ENCODE data around the gene CSDE1. TPM values are rescaled to one million over a fixed set of nuclear protein-coding genes. Genes with fewer than 3 reads are reported as not detected.

CSDE1 gene
- total and polyA plus RNA-seq, 5 experiments from 2014 or later: 354 to 610 (median 411) TPM

DNA sequence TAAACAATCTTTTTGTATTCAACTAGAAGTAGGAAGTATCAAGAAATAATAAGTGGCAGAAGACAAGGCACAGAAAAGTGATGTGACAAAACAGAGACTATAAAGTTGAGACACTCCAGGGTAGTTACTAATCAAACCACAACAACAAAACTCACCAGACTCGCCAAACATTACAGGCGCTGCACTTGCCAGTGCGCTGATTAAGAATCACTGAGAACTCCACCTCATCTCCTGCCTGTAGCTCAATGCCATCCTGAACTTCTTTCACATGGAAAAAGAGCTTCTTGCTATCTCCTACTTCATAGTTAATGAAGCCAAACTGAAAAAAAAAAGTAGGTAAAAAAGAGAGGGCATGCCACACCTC is 38.4 kb downstream of the CSDE1 start:
- DNase-seq (no peak), ATAC-seq (no peak)
- Mint-ChIP-seq H3K4me3 (no peak overlapping the region), H3K4me1 (peaks cover 11 to 22% (median 19%) of the 10 kb centered on the region in 4 donors), H3K27me3 (no peaks in the 10 kb centered on the region), H3K27ac (peak overlapping the region in 4 of 10 donors; percentile 33 to 54 (median 42)), H3K9me3 (no peaks in the 10 kb centered on the region), H3K36me3 (peaks cover 6 to 73% (median 23%) of the 10 kb centered on the region in 3 donors)
- POLR2A ChIA-PET: interaction anchor here (0.8 to 1.1 kb wide), 2 partner anchors 9 to 61 kb away, joined by 3 to 4 read pairs; partner anchors contain the start of gene SIKE1

DNA sequence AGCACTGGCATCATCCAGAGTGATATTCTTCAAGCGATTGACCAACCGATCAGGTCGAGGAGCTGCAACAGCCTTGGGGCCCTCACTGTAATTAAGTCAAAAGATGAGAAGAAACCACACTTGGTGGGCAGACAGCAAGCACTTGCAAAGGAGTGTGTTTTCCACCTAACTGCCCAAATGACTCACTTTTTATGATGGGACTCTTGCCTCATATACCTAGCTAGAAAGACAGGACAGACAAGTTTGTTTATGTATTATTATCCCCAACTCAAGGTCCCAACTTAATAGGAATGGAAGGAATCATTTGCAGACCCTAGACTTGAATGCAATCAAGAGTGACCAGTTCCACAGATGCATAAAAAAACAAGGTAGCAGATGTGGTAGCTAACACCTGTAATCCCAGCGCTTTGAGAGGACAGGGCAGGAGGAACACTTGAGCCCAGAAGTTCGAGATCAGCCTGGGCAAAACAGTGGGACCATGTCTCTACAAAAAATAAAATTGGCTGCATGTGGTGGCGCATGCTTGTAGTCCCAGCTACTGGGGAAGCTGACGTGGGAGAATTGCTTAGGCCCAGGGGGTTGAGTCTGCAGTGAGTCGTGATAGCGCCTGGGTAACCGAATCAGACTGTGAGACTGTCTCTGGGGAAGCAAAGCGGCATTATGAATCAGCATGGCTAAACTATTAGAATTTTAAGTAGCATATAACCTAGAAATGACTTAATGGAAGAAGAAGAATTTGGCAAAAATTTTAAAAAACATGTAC is 38.9 kb downstream of the CSDE1 start:
- POLR2A ChIA-PET: no interaction called here

DNA sequence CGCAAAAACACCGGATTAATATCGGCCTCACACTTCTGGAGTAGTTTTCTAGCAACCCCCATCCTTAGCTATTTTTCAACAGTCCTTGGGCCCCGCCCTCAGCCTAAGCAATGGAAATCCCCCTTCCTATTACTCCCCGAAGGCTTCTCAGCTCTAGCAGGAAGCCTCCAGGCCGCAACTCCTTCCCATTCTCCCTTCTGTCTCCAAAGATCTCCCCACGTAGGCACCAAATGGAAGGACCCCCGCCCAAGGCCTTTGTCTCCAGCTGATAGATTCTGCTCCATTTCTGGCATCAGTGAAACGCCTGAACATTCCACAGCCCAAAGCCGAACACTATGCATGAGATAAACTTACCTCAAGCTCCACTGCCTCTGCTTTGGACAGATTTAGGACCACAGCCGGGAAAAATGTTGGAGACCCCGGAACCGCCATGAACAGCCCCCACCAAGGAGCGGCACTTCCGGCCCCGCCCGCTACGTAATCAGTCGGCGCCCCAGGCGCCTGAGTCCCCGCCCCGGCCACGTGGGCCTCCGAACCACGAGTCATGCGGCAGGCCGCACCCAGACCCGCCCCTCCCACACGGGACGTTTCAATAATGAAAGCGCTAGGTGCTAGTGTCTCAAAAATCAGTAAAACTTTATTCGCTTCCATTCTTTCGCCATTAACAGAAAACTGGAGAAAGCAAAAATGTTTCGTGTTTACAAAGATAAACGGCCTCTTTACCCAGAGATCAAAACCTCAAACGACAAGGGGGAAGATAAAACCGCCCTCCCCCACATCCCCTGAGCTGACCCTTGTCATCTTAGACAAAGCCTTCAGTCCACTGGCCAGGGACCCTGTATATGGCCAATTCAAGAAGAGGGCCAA is 41.2 kb downstream of the CSDE1 start, which contains the start of gene NRAS:
NRAS (minus strand) TSS at position 468 of the 867 bp plus-strand sequence. CDS start 611 bp downstream, outside the sequence.
- Mint-ChIP-seq H3K27me3 (no peaks in the 10 kb centered on the region), H3K4me1 (peaks cover 13 to 30% (median 26%) of the 10 kb centered on the region in 4 donors), H3K4me3 (peak within 1 kb of the TSS; percentile 92 to 98 (median 98)), H3K9me3 (no peaks in the 10 kb centered on the region), H3K36me3 (peaks cover 6 to 74% (median 26%) of the 10 kb centered on the region in 3 donors), H3K27ac (peak within 1 kb of the TSS; percentile 96 to 100 (median 99))
- DNase-seq (peak; percentile 93 to 97 (median 95)), ATAC-seq (peak; percentile 94)
- POLR2A ChIA-PET: interaction anchor here (0.5 to 2.1 kb wide), 14 partner anchors 10 to 777 kb away, joined by 3 to 12 read pairs (median 4); partner anchors contain the start of genes BCAS2, CSDE1, SIKE1 and TRIM33

More for the DNA sequence above, 38.9 kb downstream of the CSDE1 start:
- Mint-ChIP-seq H3K27me3 (no peaks in the 10 kb centered on the region), H3K4me3 (peak overlapping the region in 1 of 10 donors; percentile 6), H3K27ac (peak overlapping the region in 6 of 10 donors; percentile 14 to 73 (median 42)), H3K4me1 (peaks cover 11 to 27% (median 20%) of the 10 kb centered on the region in 4 donors), H3K9me3 (no peaks in the 10 kb centered on the region), H3K36me3 (peaks cover 6 to 73% (median 23%) of the 10 kb centered on the region in 3 donors)
- ATAC-seq (no peak), DNase-seq (no peak)

DNA sequence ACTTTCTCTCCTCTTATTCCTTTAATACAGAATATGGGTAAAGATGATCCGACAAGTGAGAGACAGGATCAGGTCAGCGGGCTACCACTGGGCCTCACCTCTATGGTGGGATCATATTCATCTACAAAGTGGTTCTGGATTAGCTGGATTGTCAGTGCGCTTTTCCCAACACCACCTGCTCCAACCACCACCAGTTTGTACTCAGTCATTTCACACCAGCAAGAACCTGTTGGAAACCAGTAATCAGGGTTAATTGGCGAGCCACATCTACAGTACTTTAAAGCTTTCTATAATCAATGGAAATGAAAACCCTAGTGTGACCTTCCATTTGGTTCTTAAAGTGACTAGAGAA is 41.9 kb downstream of the CSDE1 start:
- DNase-seq: peak in 2 of 10 donors; percentile 4 to 7
- POLR2A ChIA-PET: interaction anchor here (0.5 to 2.1 kb wide), 14 partner anchors 11 to 776 kb away, joined by 3 to 12 read pairs (median 4); partner anchors contain the start of genes BCAS2, SIKE1 and TRIM33
- Mint-ChIP-seq H3K9me3 (no peaks in the 10 kb centered on the region), H3K4me1 (peaks cover 13 to 30% (median 26%) of the 10 kb centered on the region in 4 donors), H3K4me3 (peak overlapping the region; percentile 92 to 98 (median 98)), H3K27me3 (no peaks in the 10 kb centered on the region), H3K27ac (peak overlapping the region; percentile 96 to 100 (median 99)), H3K36me3 (peaks cover 6 to 74% (median 24%) of the 10 kb centered on the region in 3 donors)
- ATAC-seq: no peak

DNA sequence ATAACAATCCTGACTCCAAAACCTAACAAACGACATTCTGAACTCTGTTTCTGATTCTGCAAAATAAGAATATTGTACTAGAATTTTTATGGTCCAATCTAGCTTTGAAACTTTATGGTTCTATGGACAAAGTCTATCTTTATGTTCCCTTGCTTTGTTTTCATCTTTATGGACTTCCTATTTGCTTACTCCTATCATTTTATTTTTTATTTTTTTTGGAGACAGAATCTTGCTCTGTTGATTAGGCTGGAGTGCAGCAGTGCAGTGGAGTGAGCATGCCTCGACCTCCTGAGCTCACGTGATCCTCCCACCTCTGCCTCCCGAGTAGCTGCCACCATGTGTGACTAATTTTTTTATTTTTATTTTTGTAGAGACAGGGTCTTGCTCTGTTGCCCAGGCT is 44.8 kb downstream of the CSDE1 start:
- peak overlapping the region in 1 of 10 donors; percentile 51 for H3K27ac Mint-ChIP-seq

DNA sequence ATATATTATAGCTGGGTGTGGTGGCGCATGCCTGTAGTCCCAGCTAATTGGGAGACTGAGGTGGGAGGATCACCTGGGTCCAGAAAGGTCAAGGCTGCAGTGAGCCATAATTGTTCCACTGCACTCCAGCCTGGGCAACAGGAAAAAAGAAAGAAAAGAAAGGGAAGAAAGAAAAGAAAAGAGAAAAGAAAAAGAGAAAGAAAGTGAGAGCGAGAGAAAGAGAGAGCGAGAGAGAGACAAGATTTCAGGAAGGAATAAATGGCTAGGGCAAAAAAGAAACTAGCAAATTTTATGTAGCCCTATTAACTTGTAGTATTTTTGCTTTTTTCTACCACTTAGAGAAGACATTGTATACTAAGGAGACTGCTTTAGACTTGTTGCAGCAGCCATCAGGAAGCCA is 47.4 kb downstream of the CSDE1 start:
- Mint-ChIP-seq H3K9me3 (no peaks in the 10 kb centered on the region), H3K27ac (no peak overlapping the region), H3K27me3 (no peaks in the 10 kb centered on the region), H3K4me1 (peaks cover 4 to 12% (median 8%) of the 10 kb centered on the region in 4 donors), H3K36me3 (peaks cover 4 to 82% (median 36%) of the 10 kb centered on the region in 3 donors), H3K4me3 (peak overlapping the region in 1 of 10 donors; percentile 42)
- DNase-seq (no peak), ATAC-seq (no peak)
- POLR2A ChIA-PET: no interaction called here

More for the DNA sequence above, 44.8 kb downstream of the CSDE1 start:
- POLR2A ChIA-PET: interaction anchor here (0.7 kb wide), 1 partner anchor 1581 kb away, joined by 3 read pairs; no protein-coding TSS in a partner anchor
- H3K36me3 Mint-ChIP-seq: peaks cover 6 to 69% (median 20%) of the 10 kb centered on the region in 3 donors
- no peaks in the 10 kb centered on the region for H3K9me3 Mint-ChIP-seq
- H3K4me1 Mint-ChIP-seq: peaks cover 14 to 30% (median 26%) of the 10 kb centered on the region in 4 donors
- DNase-seq: no peak
- no peak overlapping the region for H3K4me3 Mint-ChIP-seq
- H3K27me3 Mint-ChIP-seq: no peaks in the 10 kb centered on the region
- no peak for ATAC-seq

DNA sequence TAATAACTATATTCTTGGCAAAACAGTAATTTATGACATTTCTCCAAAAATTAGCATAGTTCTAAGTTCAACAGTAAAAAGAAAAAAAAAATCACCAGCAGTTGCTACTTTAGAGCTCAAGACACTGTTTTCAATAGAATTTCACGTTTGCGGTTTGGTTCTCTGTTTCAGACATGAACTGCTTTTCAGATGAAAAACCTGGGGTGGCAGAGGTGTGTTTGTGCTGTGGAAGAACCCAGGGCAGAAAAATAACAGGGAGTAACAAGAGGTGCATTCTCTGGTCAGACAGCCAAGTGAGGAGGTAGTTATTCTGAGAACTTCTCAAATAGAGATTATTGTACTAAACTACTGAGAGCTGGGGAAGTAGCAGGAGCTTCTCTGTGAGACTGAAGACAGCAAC is 50.2 kb downstream of the CSDE1 start:
- Mint-ChIP-seq H3K9me3 (no peaks in the 10 kb centered on the region), H3K36me3 (peaks cover 4 to 68% (median 29%) of the 10 kb centered on the region in 3 donors), H3K4me1 (peaks cover 0 to 3% (median under 1%) of the 10 kb centered on the region in 4 donors), H3K27me3 (no peaks in the 10 kb centered on the region), H3K4me3 (no peak overlapping the region), H3K27ac (peak overlapping the region in 2 of 10 donors; percentile 29 to 87)
- no peak for ATAC-seq
- DNase-seq: no peak
- POLR2A ChIA-PET: no interaction called here

DNA sequence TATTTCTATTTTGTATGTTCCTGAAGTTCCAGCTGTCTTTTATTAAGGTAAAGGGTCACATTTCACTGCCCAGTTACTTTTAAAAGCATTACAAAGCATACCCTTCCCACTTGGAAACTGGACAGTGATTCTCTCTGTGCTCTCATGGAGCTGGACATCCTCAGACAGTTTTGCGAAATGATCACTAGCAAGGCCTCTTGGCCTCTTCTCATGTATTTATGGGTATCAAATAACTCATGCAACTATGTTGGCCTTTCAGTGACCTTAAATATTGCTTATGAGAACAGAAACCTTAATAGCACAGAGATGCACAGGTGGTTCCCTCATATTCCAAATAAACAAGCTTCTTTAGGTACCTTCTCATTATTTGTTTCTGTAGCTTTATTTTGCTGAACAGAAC is 54.5 kb downstream of the CSDE1 start:
- no peak overlapping the region for H3K27ac Mint-ChIP-seq
- H3K9me3 Mint-ChIP-seq: no peaks in the 10 kb centered on the region
- ATAC-seq: no peak

DNA sequence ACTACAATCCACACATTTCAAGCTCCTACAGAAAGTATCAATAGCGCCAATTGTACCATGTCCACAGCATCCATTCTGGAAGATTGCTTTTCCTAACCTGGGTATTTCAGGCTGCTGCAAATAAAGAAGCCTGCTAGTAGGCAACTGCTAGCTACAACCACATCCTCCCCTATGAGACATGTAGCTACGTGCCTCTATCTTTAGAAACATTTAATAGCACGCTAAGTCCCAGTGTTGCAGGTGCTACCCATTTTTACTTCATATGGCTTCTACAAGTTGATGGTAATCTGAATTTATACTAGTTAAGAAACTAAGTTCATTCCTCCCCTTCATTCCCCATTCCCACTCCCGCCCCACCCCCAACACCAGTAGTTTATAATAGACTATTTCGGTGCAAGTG is 55.0 kb downstream of the CSDE1 start:
- no peak overlapping the region for H3K27ac Mint-ChIP-seq
- POLR2A ChIA-PET: interaction anchor here (1.1 kb wide), 1 partner anchor 14 kb away, joined by 4 read pairs; the partner anchor contains the start of gene NRAS
- no peaks in the 10 kb centered on the region for H3K9me3 Mint-ChIP-seq
- no peak for DNase-seq
- ATAC-seq: no peak
- peaks cover 0 to 2% (median 0%) of the 10 kb centered on the region in 5 donors for H3K27me3 Mint-ChIP-seq
- peaks cover 4 to 26% (median 15%) of the 10 kb centered on the region in 3 donors for H3K36me3 Mint-ChIP-seq
- H3K4me3 Mint-ChIP-seq: no peak overlapping the region
- no peaks in the 10 kb centered on the region for H3K4me1 Mint-ChIP-seq

More for the DNA sequence above, 54.5 kb downstream of the CSDE1 start:
- POLR2A ChIA-PET: interaction anchor here (0.8 to 1.1 kb wide), 2 partner anchors 13 kb away, joined by 3 to 4 read pairs; partner anchors contain the start of gene NRAS
- Mint-ChIP-seq H3K27me3 (peaks cover 0 to under 1% (median 0%) of the 10 kb centered on the region in 5 donors), H3K4me3 (no peak overlapping the region), H3K4me1 (no peaks in the 10 kb centered on the region), H3K36me3 (peaks cover 4 to 30% (median 17%) of the 10 kb centered on the region in 3 donors)
- no peak for DNase-seq

DNA sequence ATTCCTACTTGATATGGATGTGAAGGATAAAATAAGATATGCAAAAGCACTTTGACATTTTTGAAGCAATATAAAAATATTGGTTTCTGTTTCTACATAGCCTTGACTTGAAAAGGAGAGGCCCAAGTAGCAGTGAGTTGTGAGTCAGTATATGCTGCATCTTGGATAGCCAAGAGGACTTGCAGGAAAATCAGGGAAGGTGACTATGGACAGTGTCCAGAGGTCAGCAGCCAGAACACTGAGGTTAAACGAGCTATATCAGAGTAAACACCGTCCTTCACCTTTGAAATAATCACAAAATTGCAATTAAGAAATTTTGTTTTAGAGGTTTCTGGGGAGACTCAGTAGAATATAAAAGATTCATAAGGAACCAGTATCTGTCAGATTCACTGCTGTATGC is 55.9 kb downstream of the CSDE1 start:
- Mint-ChIP-seq H3K9me3 (no peaks in the 10 kb centered on the region), H3K4me1 (no peaks in the 10 kb centered on the region)
- ATAC-seq: no peak

DNA sequence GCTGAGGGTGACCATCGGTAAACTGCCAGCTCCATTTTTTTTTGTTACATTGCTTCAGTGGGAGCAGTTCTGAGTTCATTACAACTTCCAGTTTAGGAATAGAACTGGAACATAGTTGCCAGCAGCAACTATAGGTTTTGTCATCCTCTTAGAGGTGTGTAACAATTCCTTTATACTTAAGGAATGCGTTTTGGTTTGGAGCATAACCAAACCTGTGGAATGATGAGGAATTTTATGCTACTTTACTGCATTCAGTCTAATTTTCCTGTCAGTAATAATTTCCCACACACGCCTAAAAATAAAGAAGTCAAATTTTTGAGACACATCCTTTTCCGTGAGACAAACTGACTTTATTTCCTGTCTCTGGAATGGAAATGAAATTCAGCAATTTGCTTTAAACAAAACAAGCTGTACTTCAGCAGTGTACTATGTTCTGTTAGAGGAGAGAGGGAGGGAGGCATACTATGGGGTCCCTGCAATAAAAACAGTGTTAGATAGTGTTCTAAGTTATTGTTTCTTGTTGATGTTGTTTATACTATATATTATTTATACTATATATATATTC is 57.7 kb downstream of the CSDE1 start:
- no peak for DNase-seq
- peaks cover 0 to 8% (median 4%) of the 10 kb centered on the region in 5 donors for H3K27me3 Mint-ChIP-seq
- H3K27ac Mint-ChIP-seq: no peak overlapping the region
- H3K36me3 Mint-ChIP-seq: peaks cover 0 to 3% (median 0%) of the 10 kb centered on the region in 3 donors
- H3K9me3 Mint-ChIP-seq: no peaks in the 10 kb centered on the region
- POLR2A ChIA-PET: no interaction called here
- H3K4me1 Mint-ChIP-seq: no peaks in the 10 kb centered on the region
- H3K4me3 Mint-ChIP-seq: no peak overlapping the region
- ATAC-seq: no peak

More for the DNA sequence above, 55.9 kb downstream of the CSDE1 start:
- no peak overlapping the region for H3K4me3 Mint-ChIP-seq
- peak overlapping the region in 1 of 10 donors; percentile 7 for H3K27ac Mint-ChIP-seq
- peaks cover 0 to 18% (median 8%) of the 10 kb centered on the region in 3 donors for H3K36me3 Mint-ChIP-seq
- H3K27me3 Mint-ChIP-seq: peaks cover 0 to 3% (median 1%) of the 10 kb centered on the region in 5 donors
- DNase-seq: no peak
- POLR2A ChIA-PET: no interaction called here

DNA sequence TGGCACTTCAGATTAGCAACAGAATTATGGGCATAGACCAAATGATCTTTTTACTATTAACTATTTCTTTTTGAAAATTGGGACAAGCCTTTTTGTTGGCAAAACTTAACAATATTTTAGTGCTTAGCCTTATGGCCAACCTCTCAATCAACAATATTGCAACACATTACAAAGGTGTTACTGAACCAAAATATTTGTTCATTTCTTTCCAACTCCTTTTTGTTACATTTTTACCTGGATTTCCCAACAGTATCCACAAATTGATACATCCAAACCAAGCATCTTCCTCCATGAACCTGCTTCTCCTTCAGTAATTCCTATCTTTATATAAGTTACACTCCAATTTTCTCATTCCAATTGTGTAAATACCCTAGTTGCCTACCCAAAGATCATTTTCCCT is 61.0 kb downstream of the CSDE1 start:
- no peak for DNase-seq
- H3K4me1 Mint-ChIP-seq: no peaks in the 10 kb centered on the region

More for the DNA sequence above, 61.0 kb downstream of the CSDE1 start:
- no peak for ATAC-seq
- Mint-ChIP-seq H3K9me3 (no peaks in the 10 kb centered on the region), H3K27me3 (peaks cover 0 to 10% (median 4%) of the 10 kb centered on the region in 5 donors), H3K36me3 (no peaks in the 10 kb centered on the region), H3K4me3 (no peak overlapping the region), H3K27ac (peak overlapping the region in 1 of 10 donors; percentile 8)
- POLR2A ChIA-PET: no interaction called here

Measured in naive thymus-derived CD8-positive, alpha-beta T cell (primary cell).